CD4-positive, alpha-beta T cell treated with Interleukin-21 for 1 hour (primary cell): Measurements from ENCODE around the gene PIEZO1.
A peak's percentile ranks its signal among the peaks of the same experiment; 100 is the strongest.
"Not testable (repeated sequence)": the region's sequence is repeated elsewhere in the genome, so short reads cannot be mapped to it uniquely, and the experiment has no call there.

Experiments
- DNase-seq: peaks from one replicate; pipeline ENCODE4 v3.0.0-alpha.2; 2020

PIEZO1 gene

GRCh38 chr16:88804173-88804551 lies 19.1 kb upstream of the PIEZO1 start:
- DNase-seq = no peak

GRCh38 chr16:88803264-88803987 lies 18.4 kb upstream of the PIEZO1 start, which contains the start of gene CDT1:
Gene CDT1, plus strand, starts transcription at chr16:88803789. Its CDS starts 43 bp downstream, at chr16:88803832.
- DNase-seq = peak; percentile 85

GRCh38 chr16:88800277-88800592 lies 15.2 kb upstream of the PIEZO1 start:
- DNase-seq = no peak

- DNase-seq = no peak
Observed at GRCh38 chr16:88799569-88800276, 14.7 kb upstream of the PIEZO1 start.

- DNase-seq = no peak
Observed at GRCh38 chr16:88798772-88799455, 13.9 kb upstream of the PIEZO1 start.

- no peak for DNase-seq
Observed at GRCh38 chr16:88798073-88798472, 13.1 kb upstream of the PIEZO1 start.

- no peak for DNase-seq
Observed at GRCh38 chr16:88796278-88796677, 11.3 kb upstream of the PIEZO1 start.

- no peak for DNase-seq
Observed at GRCh38 chr16:88793251-88793954, 8.4 kb upstream of the PIEZO1 start.

GRCh38 chr16:88792668-88793250 lies 7.7 kb upstream of the PIEZO1 start:
- DNase-seq = no peak

GRCh38 chr16:88792078-88792550 lies 7.1 kb upstream of the PIEZO1 start:
- no peak for DNase-seq

GRCh38 chr16:88790312-88791211 lies 5.5 kb upstream of the PIEZO1 start:
- DNase-seq = peak; percentile 69

GRCh38 chr16:88789594-88789993 lies 4.6 kb upstream of the PIEZO1 start:
- no peak for DNase-seq

GRCh38 chr16:88788749-88789148 lies 3.7 kb upstream of the PIEZO1 start:
- DNase-seq = not testable (repeated sequence)

- no peak for DNase-seq
Observed at GRCh38 chr16:88787579-88788314, 2.7 kb upstream of the PIEZO1 start.

GRCh38 chr16:88784856-88785105 lies 239 bp downstream of the PIEZO1 start:
- DNase-seq = no peak

- peak; percentile 49 for DNase-seq
Observed at GRCh38 chr16:88784074-88784855, 755 bp downstream of the PIEZO1 start.

- peak; percentile 31 for DNase-seq
Observed at GRCh38 chr16:88783391-88784073, 1.5 kb downstream of the PIEZO1 start.

- DNase-seq = no peak
Observed at GRCh38 chr16:88782454-88783390, 2.3 kb downstream of the PIEZO1 start.
